ENCODE results near the gene RNU5B-1.

The RNU5B-1 gene

DNA sequence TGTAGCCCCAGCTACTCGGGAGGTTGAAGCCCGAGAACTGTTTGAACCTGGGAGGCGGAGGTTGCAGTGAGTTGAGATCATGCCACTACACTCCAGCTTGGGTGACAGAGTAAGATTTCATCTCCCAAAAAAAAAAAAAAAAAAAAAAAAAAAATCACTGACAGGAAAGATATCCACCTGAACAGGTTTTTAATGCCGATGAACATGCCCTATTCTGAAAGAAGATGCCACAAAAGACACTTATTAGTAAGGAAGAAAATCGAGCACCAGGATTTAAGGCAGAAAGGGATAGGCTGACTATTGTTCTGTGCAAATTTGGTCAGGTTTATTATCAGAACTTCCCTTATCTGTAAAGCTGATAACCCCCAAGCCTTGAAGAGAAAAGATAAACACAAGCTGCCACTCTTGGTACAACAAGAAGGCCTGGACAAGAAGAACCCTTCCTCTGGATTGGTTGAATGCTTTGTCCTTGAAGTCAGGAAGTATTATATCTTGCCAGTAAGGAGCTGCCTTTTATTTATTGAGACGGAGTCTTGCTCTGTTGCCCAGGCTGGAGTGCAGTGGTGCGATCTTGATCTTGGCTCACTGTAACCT lies 15.1 kb upstream of the RNU5B-1 start:
- DNase-seq: no peak

DNA sequence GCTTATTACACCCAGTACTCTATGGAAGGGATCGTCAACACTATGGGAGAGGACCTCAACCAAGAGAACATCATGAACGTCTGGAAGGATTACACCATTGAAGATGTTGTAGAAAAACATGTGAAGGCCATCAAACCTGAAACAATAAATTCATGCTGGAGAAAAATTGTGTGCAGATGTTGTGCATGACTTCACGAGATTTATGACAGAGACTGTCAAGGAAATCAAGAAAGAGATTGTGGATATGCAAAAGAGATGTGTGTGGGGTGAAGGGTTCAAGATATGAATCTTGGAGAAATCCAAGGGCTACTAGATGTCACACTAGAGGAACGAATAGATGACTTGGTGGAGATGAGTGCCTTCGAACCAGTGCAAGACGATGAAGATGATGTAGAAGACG lies 14.2 kb upstream of the RNU5B-1 start:
- no peak for DNase-seq

- DNase-seq: no peak
These were observed 11.4 kb upstream of the RNU5B-1 start for GRCh38 chr15:65292938-65293518.

GRCh38 chr15:65298731-65299130 lies 5.7 kb upstream of the RNU5B-1 start:
- no peak for DNase-seq

DNA sequence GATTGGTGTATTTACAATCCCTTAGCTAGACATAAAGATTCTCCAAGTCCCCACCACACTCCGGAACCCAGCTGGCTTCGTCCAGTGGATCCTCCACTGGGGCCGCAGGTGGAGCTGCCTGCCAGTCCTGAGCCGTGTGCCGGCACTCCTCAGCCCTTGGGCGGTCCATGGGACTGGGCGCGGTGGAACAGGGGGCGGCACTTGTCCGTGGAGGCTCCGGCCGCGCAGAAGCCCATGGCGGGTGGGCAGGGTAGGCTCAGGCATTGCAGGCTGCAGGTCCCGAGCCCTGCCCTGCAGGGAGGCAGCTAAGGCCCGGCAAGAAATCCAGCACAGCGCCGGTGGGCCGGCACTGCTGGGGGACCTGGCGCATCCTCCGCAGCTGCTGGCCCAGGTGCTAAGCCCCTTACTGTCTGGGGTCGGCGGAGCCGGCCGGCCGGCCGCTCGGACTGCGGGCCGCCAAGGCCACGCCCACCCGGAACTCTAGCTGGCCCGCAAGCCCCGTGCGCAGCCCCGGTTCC lies 3.5 kb upstream of the RNU5B-1 start:
- no peak for DNase-seq

DNA sequence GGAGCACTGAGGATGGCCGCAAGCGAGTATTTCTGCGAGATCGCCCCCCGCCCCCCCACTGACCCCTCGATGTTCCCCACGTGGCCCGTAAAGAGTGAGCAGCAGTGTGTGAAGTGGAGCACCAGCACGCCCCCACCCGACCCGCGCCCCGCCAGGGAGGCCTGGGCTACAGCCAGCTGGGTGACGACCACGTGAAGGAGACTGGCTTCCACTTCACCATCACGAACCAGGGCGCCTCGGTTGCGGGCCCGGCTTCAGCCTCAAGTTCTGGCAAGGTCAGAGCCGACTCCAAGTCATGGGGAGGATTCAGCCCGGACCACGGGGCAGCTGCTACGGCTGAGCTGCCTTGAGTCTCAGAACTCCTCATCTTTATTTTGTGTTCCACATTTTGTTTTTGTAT lies 2.4 kb upstream of the RNU5B-1 start:
- no peak for DNase-seq

DNA sequence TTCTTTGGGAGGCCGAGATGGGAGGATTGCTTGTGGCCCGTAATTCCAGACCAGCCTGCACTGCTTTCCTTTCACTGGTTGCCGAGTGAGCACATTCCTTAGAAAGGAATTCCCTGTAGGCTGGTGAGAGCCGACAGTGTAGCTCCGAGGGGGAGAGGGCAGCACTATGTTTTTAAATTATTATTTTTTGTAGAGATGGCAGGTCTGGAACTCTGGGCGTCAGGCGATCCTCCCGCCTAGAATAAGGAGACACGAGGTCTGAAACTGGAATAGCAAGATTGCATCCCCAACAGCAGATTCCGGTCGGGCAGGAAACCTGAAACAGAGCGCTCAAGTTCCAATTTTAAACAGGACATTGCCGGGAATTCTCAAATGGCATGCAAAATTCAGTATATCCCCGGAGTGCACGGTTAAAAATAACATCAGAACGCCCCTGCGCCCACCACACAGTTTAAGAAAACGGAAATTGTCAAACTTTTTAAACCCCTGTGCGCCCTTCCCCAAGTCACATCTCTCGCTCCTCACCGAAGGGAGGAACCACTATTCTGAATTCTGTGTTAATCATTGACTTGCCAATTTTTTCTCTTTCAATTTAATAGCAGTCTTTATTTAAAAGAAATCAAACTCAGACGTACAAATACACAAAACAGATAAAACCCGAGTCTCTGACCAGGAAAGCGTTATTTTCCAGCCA lies 643 bp upstream of the RNU5B-1 start:
- DNase-seq: no peak

DNA sequence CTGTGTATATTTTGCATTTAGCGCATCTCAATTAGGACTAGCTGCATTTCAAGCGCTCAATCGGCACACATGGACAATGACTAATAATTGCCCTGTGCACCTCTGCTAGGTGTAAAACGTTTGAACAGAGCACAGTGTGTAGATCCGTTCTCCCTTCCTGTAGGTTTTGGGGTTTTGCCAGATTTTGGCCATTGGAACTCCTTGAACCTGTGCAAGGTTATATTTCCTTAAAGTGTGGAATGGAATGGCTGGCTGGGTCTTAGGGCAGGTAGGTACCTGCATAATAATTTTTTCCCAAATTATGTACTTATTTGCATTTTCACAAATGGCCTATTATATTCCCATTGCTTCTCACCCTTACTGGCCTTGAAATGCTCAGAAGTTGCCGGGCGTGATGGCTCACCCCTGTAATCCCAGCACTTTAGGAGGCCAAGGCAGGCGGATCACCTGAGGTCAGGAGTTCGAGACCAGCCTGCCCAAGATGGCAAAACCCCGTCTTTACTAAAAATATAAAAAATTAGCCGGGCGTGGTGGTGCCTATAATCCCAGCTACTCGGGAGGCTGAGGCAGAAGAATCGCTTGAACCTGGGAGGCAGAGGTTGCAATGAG lies 777 bp downstream of the RNU5B-1 start:
- DNase-seq: no peak

DNA sequence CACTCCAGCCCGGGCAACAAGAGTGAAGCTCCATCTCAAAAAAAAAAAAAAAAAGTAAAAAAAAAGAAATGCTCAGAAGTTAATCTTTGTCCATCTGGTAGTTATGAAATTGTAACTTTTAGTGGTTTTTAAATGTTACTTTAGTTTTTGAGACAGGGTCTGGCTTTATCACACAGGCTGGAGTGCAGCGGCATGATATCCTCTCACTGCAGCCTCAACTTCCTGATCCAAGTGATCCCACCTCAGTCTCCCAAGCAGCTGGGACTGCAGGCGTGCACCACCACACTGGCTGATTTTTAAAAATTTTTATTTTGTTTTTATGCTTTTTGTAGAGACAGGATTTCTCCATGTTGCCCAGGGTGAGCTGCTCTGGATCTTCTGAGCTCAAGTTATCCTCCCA lies 1.3 kb downstream of the RNU5B-1 start:
- no peak for DNase-seq

- DNase-seq: no peak
These were observed 2.1 kb downstream of the RNU5B-1 start for GRCh38 chr15:65306551-65306950.

- DNase-seq: no peak
These were observed 3.5 kb downstream of the RNU5B-1 start for GRCh38 chr15:65307978-65308377.

DNA sequence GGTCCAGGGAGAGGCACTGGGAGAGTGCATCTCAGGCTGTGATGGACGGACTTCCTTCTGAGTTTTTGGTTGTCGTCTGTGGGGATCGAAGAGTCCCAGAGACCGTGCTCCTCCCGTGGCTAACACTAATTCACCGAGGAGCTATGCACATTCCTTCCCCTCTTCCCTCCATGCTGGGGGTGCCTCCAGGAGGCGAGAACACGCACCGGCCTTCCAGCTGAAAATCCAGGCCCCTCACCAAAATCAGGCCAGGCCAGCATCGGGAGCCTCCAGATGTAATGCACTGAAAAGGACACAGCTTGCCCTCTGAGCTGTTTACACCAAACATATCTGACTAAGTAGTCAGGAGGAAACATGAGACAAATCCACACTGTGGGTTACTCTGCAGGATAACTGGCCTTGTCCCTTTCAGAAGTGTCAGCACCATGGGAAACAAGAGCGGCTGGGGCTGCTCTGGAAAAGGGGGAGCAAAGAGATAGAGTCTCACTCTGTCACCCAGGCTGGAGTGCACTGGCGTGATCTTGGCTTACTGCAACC lies 5.5 kb downstream of the RNU5B-1 start:
- DNase-seq: no peak

DNA sequence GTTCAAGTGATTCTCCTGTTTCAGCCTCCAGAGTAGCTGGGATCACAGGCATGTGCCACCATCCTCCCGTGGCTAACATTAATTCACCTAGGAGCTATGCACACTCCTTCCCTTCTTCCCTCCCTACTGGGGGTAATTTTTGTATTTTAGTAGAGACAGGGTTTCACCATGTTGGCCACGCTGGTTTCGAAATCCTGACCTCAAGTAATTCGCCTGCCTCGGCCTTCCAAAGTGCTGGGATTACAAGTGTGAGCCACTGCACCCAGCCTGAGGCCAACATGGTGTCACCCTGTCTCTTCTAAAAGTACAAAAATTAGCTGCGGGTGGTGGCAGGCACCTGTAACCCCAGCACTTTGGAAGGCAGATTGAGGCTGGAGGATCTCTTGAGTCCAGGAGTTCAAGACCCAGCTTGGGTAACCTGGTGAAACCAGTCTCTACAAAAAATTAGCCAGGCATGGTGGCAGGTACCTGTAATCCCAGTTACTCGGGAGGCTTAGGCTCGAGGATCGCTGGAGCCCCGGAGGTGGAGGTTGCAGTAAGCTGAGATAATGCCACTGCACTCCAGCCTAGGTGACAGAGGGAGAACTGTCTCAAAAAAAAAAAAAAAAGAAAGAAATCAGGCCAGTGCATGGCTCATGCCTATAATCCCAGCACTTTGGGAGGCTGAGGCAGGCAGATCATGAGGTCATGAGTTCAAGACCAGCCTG lies 6.1 kb downstream of the RNU5B-1 start:
- DNase-seq: no peak

- DNase-seq: no peak
These were observed 7.3 kb downstream of the RNU5B-1 start for GRCh38 chr15:65311760-65312159.

GRCh38 chr15:65312400-65312916 lies 8.0 kb downstream of the RNU5B-1 start:
- DNase-seq: no peak

- DNase-seq: peak; percentile 29
These were observed 14.4 kb downstream of the RNU5B-1 start for GRCh38 chr15:65318870-65319356.

DNA sequence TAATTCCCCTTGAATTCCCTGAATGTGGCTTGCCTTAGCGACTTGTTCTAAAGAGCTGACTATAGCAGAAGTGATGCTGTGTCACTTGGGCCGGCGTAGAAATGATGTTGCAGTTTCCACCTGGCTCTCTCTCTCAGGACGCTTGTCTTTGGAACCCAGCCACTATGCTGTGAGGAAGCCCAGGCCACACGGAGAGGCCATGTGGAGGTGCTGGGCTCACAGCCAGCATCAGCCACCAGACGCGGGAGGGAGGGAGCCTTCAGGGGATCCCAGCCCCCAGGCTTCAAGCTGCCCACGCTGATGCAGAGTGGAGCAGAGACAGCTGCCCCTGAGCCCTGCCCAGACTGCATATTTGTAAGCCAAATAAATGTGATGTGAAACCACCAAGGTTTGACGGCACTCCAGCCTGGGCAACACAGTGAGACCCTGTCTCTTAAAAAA lies 18.6 kb downstream of the RNU5B-1 start:
- DNase-seq: peak; percentile 84

DNA sequence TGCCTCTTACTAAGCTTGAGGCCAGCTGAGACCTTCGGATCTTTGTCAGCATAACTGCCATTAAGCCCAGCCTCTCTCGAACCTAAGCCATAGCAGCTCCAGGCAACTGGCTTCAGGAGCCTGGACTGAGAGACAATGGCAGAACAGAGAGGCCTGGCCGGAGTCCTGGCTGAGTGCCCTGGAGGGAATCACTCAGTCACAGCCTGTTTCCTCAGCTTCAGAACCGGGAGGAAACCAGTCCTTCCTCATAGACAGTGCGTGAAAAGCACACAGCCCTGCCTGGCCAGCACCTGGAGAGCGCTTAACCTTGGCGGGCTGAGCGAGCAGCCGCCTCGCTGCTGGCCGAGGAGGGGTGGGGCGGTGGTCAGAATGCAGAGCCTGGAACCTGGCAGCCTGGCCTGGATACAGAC lies 21.6 kb downstream of the RNU5B-1 start:
- no peak for DNase-seq

DNA sequence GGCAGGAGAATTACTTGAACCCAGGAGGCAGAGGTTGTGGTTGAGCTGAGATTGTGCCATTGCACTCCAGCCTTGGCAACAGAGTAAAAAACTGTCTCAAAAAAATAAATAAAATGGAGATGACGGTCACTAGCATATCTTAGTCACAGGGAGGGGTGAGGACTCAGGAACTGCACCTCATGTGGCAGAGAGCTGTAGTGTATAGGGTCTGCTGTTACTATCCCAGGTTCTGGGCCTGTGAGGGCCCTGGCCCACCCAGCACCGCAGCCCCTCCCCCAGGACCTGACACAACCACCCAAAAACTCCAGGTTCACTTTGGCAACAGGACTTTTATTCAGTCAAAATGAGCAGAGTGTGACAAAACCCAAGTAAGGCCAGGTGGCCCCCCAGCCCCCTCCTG lies 22.3 kb downstream of the RNU5B-1 start:
- no peak for DNase-seq

DNA sequence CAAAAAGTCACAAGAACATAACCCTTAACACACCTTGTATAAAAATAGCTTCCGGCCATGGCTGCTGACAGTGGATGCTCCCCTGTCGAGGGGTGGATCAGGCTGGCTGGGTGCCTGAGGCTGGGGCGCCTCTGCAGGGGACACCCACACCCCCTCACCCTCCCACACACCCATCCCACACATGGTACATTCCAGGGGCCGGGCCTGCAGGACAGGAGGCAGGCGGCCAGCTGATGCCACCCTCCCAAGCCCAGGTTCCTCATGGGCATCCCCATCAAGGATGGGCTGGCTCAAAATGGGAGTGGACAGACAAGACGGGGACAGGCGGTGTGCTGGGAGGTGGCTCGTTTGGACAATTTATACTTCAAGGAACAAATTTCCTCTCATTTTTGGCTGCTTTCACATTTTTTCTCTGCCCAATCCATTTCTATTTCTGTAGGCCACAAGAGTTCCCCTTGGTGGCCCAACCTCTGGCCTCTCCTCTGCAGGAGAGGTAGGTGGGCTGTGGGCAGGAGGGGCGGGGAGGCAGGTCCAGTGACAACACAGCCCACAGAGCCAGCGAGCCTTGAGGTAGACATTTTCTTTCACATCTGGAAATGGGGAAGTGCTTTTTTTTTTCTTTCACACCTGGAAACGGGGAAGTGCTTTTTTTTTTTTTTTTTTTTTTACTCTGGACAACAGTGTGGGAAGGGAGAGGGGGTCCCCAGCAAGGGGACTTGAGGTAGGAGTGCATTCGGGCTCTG lies 23.3 kb downstream of the RNU5B-1 start:
- DNase-seq: no peak

GRCh38 chr15:65328506-65329287 lies 24.2 kb downstream of the RNU5B-1 start:
- DNase-seq: no peak
